ENCODE results near the gene CIAO3. TPM values are rescaled to one million over a fixed set of nuclear protein-coding genes. Genes with fewer than 3 reads are reported as not detected.

CIAO3 gene
- total RNA-seq, 1 experiment from 2014 or later: 32.8 TPM

- no peak for TF ChIP-seq REST (IDR thresholded peaks at IDR 0.05; ENCODE audit: low read depth)
- no peak for TF ChIP-seq YY1 (IDR thresholded peaks at IDR 0.05; ENCODE audit: extremely low read depth, insufficient replicate concordance, low read depth, low read length)
- no peak for TF ChIP-seq EGR1 (IDR thresholded peaks at IDR 0.05; ENCODE audit: low read depth)
- no peak for TF ChIP-seq POLR2A (IDR thresholded peaks at IDR 0.05; ENCODE audit: borderline replicate concordance, extremely low read depth, insufficient read depth, insufficient read length)
- no peak for TF ChIP-seq RAD21 (IDR thresholded peaks at IDR 0.05; ENCODE audit: low read depth)
- TF ChIP-seq, protein P1, sequence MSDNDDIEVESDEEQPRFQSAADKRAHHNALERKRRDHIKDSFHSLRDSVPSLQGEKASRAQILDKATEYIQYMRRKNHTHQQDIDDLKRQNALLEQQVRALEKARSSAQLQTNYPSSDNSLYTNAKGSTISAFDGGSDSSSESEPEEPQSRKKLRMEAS (IDR thresholded peaks at IDR 0.05): no peak
- TF ChIP-seq, protein P2, sequence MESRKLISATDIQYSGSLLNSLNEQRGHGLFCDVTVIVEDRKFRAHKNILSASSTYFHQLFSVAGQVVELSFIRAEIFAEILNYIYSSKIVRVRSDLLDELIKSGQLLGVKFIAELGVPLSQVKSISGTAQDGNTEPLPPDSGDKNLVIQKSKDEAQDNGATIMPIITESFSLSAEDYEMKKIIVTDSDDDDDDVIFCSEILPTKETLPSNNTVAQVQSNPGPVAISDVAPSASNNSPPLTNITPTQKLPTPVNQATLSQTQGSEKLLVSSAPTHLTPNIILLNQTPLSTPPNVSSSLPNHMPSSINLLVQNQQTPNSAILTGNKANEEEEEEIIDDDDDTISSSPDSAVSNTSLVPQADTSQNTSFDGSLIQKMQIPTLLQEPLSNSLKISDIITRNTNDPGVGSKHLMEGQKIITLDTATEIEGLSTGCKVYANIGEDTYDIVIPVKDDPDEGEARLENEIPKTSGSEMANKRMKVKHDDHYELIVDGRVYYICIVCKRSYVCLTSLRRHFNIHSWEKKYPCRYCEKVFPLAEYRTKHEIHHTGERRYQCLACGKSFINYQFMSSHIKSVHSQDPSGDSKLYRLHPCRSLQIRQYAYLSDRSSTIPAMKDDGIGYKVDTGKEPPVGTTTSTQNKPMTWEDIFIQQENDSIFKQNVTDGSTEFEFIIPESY (IDR thresholded peaks at IDR 0.05; ENCODE audit: extremely low read depth, insufficient replicate concordance, low read length): no peak
- TF ChIP-seq ZNF274 (IDR thresholded peaks at IDR 0.05; ENCODE audit: low read depth, low read length): no peak
- TF ChIP-seq FOSL1 (IDR thresholded peaks at IDR 0.05; ENCODE audit: low read depth): no peak
- TF ChIP-seq ELF1 (IDR thresholded peaks at IDR 0.05; ENCODE audit: borderline replicate concordance, low read depth): no peak
Observed at GRCh38 chr16:739560-740458, 988 bp downstream of the CIAO3 start (continued).
